Calu3 (cell line): Measurements from ENCODE around the gene TREM2. TPM values are rescaled to one million over a fixed set of nuclear protein-coding genes. Genes with fewer than 3 reads are reported as not detected.

Experiments
- BruUV-seq: library from RNA; stranded (reverse); fragments of 400-500 nt; replicated peaks from 2 replicates; lab custom pipeline; 2021; lab: Mats Ljungman, UMichigan
- CTCF ChIA-PET: fragments of 300-600 bp; sonication (Branson Sonifier 250); formaldehyde crosslinking; loops from one replicate; lab custom pipeline; 2022; ENCODE audit warnings: antibody characterized with exemption; lab: Charles Lee
- DNase-seq: peaks from one replicate; pipeline ENCODE4 v3.0.0; 2022
- H3K27ac Mint-ChIP-seq: one replicate; pipeline ENCODE4 v1.8.0; 2022; ENCODE audit warnings: mixed read lengths; ENCODE audit not compliant: unreplicated experiment
- H3K27me3 Mint-ChIP-seq: one replicate; pipeline ENCODE4 v1.8.0; 2022; ENCODE audit warnings: mixed read lengths; ENCODE audit not compliant: unreplicated experiment
- H3K36me3 Mint-ChIP-seq: one replicate; pipeline ENCODE4 v1.8.0; 2022; ENCODE audit warnings: mild to moderate bottlenecking, moderate library complexity, mixed read lengths; ENCODE audit not compliant: insufficient read depth, unreplicated experiment
- H3K4me1 Mint-ChIP-seq: one replicate; pipeline ENCODE4 v1.8.0; 2022; ENCODE audit warnings: mild to moderate bottlenecking, low read depth, mixed read lengths; ENCODE audit not compliant: unreplicated experiment
- H3K4me3 Mint-ChIP-seq: one replicate; pipeline ENCODE4 v1.8.0; 2022; ENCODE audit warnings: mild to moderate bottlenecking, low read depth, moderate library complexity, mixed read lengths; ENCODE audit not compliant: unreplicated experiment
- H3K9me3 Mint-ChIP-seq: one replicate; pipeline ENCODE4 v1.8.0; 2022; ENCODE audit warnings: low read depth, mixed read lengths; ENCODE audit not compliant: unreplicated experiment
- CTCF ChIP-seq: fragments of 200-600 bp; IDR thresholded peaks from one replicate; pipeline ENCODE4 v1.8.0; 2022; ENCODE audit warnings: antibody characterized with exemption; ENCODE audit not compliant: unreplicated experiment
- intact Hi-C: fragments of 100-400 bp; cut with micrococcal nuclease; formaldehyde crosslinking; loops from one replicate; pipeline ENCODE4 v1.10.0; 2022; ENCODE audit not compliant: unreplicated experiment
- total RNA-seq: library from RNA; stranded (reverse); gene quantifications from 2 replicates; pipeline ENCODE4 v1.2.3, GENCODE V29; 2022

The TREM2 gene
- total RNA-seq, 1 experiment from 2014 or later = not detected

GRCh38 chr6:41111017-41111416, 51.9 kb downstream of the TREM2 start:
- BruUV-seq = no TSS peak
- intact Hi-C loops = no loop called here
- Mint-ChIP-seq H3K27me3 (no peaks in the 10 kb centered on the region), H3K4me3 (no peak overlapping the region), H3K4me1 (no peaks in the 10 kb centered on the region), H3K36me3 (no peaks in the 10 kb centered on the region), H3K9me3 (no peaks in the 10 kb centered on the region), H3K27ac (no peak overlapping the region)
- no peak for TF ChIP-seq CTCF
- DNase-seq = no peak
- CTCF ChIA-PET = interaction anchor here (0.6 to 0.7 kb wide), 2 partner anchors 21 to 81 kb away, joined by 4 to 6 read pairs; no protein-coding TSS in a partner anchor

Other genes starting within 250 kb of the TREM2 start
- gene UNC5CL, start 123.9 kb downstream of the TREM2 start, total RNA-seq = 10.6 and 15.9 TPM in 2 replicates
- not detected in 2 replicates for gene TSPO2, start 120.6 kb downstream of the TREM2 start, total RNA-seq
- gene APOBEC2, start 109.9 kb downstream of the TREM2 start, total RNA-seq = not detected in 2 replicates
- 33.2 and 37.7 TPM in 2 replicates for gene OARD1, start 90.8 kb downstream of the TREM2 start, total RNA-seq
- gene NFYA, start 90.1 kb downstream of the TREM2 start, total RNA-seq = 22.9 and 23.7 TPM in 2 replicates
- not detected in 2 replicates for gene TREML1, start 8.8 kb downstream of the TREM2 start, total RNA-seq
- not detected in 2 replicates for gene TREML2, start 38.0 kb upstream of the TREM2 start, total RNA-seq
- not detected in 2 replicates for gene TREML4, start 65.2 kb upstream of the TREM2 start, total RNA-seq
- 1.2 and 1.4 TPM in 2 replicates for gene TREM1, start 123.6 kb upstream of the TREM2 start, total RNA-seq
- not detected in 2 replicates for gene NCR2, start 172.5 kb upstream of the TREM2 start, total RNA-seq